ENCODE data around the gene ENG. TPM values are rescaled to one million over a fixed set of nuclear protein-coding genes. Genes with fewer than 3 reads are reported as not detected.

Gene ENG
- total and polyA plus RNA-seq, 2 experiments from 2014 or later: 1.4 to 2.6 TPM

GRCh38 chr9:127878652-127879390, 24.4 kb upstream of the ENG start:
- Histone ChIP-seq H3K9me2 (ENCODE audit: insufficient read depth) (no peaks in the 10 kb centered on the region), H2AFZ (no peak overlapping the region), H4K20me1 (replicated peaks; ENCODE audit: insufficient read depth) (no peaks in the 10 kb centered on the region), H3K4me2 (peak overlapping the region; percentile 92; the same call in 1 of the 2 replicates), H3K36me3 (ENCODE audit: insufficient read depth) (no peaks in the 10 kb centered on the region), H3F3A (replicated peaks; ENCODE audit: low read depth) (peaks cover 19% of the 10 kb centered on the region; the same call in 1 of the 2 replicates), H3K4me1 (ENCODE audit: insufficient read depth) (peaks cover 5% of the 10 kb centered on the region), H3K79me2 (replicated peaks; ENCODE audit: insufficient read depth) (no peaks in the 10 kb centered on the region), H3K27me3 (ENCODE audit: insufficient read depth) (0 out of 2 replicates have a peak, but pooled peaks cover 6% of the 10 kb centered on the region), H3K4me3 (no peak overlapping the region), H3K27ac (ENCODE audit: low read depth) (no peak overlapping the region)
- H3K9me3 Mint-ChIP-seq: no peaks in the 10 kb centered on the region
- no peak overlapping the region for H3K27ac Mint-ChIP-seq
- no peak for DNase-seq (ENCODE audit: low spot score)
- peak overlapping the region; percentile 81; the same call in 2 of the 3 replicates for H3K4me3 Mint-ChIP-seq
- ATAC-seq: no peak
- no peaks in the 10 kb centered on the region for H3K36me3 Mint-ChIP-seq (ENCODE audit: low read depth)
- H3K27me3 Mint-ChIP-seq (ENCODE audit: insufficient read depth, low read depth, poor library complexity): peaks cover 27% of the 10 kb centered on the region
- H3K4me1 Mint-ChIP-seq: peaks cover 15% of the 10 kb centered on the region
- TF ChIP-seq JUNB (IDR thresholded peaks at IDR 0.05; ENCODE audit: unreplicated experiment): no peak
- TF ChIP-seq CREB1 (CRISPR knock-in tag; IDR thresholded peaks at IDR 0.05; ENCODE audit: low read depth): no peak
- no peak for TF ChIP-seq ZNF331 (CRISPR knock-in tag; IDR thresholded peaks at IDR 0.05; ENCODE audit: low read depth)
- TF ChIP-seq EZH2 (IDR thresholded peaks at IDR 0.05; ENCODE audit: low read depth, unreplicated experiment): no peak
- no peak for TF ChIP-seq ZNF114 (CRISPR knock-in tag; IDR thresholded peaks at IDR 0.05)
- TF ChIP-seq, protein P1, sequence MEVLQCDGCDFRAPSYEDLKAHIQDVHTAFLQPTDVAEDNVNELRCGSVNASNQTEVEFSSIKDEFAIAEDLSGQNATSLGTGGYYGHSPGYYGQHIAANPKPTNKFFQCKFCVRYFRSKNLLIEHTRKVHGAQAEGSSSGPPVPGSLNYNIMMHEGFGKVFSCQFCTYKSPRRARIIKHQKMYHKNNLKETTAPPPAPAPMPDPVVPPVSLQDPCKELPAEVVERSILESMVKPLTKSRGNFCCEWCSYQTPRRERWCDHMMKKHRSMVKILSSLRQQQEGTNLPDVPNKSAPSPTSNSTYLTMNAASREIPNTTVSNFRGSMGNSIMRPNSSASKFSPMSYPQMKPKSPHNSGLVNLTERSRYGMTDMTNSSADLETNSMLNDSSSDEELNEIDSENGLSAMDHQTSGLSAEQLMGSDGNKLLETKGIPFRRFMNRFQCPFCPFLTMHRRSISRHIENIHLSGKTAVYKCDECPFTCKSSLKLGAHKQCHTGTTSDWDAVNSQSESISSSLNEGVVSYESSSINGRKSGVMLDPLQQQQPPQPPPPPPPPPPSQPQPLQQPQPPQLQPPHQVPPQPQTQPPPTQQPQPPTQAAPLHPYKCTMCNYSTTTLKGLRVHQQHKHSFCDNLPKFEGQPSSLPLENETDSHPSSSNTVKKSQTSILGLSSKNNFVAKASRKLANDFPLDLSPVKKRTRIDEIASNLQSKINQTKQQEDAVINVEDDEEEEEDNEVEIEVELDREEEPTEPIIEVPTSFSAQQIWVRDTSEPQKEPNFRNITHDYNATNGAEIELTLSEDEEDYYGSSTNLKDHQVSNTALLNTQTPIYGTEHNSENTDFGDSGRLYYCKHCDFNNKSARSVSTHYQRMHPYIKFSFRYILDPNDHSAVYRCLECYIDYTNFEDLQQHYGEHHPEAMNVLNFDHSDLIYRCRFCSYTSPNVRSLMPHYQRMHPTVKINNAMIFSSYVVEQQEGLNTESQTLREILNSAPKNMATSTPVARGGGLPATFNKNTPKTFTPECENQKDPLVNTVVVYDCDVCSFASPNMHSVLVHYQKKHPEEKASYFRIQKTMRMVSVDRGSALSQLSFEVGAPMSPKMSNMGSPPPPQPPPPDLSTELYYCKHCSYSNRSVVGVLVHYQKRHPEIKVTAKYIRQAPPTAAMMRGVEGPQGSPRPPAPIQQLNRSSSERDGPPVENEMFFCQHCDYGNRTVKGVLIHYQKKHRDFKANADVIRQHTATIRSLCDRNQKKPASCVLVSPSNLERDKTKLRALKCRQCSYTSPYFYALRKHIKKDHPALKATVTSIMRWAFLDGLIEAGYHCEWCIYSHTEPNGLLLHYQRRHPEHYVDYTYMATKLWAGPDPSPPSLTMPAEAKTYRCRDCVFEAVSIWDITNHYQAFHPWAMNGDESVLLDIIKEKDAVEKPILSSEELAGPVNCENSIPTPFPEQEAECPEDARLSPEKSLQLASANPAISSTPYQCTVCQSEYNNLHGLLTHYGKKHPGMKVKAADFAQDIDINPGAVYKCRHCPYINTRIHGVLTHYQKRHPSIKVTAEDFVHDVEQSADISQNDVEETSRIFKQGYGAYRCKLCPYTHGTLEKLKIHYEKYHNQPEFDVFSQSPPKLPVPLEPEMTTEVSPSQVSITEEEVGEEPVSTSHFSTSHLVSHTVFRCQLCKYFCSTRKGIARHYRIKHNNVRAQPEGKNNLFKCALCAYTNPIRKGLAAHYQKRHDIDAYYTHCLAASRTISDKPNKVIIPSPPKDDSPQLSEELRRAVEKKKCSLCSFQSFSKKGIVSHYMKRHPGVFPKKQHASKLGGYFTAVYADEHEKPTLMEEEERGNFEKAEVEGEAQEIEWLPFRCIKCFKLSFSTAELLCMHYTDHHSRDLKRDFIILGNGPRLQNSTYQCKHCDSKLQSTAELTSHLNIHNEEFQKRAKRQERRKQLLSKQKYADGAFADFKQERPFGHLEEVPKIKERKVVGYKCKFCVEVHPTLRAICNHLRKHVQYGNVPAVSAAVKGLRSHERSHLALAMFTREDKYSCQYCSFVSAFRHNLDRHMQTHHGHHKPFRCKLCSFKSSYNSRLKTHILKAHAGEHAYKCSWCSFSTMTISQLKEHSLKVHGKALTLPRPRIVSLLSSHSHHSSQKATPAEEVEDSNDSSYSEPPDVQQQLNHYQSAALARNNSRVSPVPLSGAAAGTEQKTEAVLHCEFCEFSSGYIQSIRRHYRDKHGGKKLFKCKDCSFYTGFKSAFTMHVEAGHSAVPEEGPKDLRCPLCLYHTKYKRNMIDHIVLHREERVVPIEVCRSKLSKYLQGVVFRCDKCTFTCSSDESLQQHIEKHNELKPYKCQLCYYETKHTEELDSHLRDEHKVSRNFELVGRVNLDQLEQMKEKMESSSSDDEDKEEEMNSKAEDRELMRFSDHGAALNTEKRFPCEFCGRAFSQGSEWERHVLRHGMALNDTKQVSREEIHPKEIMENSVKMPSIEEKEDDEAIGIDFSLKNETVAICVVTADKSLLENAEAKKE (CRISPR knock-in tag; IDR thresholded peaks at IDR 0.05): no peak
- no peak for TF ChIP-seq NANOG (IDR thresholded peaks at IDR 0.05; ENCODE audit: borderline replicate concordance)
- TF ChIP-seq, protein P2, sequence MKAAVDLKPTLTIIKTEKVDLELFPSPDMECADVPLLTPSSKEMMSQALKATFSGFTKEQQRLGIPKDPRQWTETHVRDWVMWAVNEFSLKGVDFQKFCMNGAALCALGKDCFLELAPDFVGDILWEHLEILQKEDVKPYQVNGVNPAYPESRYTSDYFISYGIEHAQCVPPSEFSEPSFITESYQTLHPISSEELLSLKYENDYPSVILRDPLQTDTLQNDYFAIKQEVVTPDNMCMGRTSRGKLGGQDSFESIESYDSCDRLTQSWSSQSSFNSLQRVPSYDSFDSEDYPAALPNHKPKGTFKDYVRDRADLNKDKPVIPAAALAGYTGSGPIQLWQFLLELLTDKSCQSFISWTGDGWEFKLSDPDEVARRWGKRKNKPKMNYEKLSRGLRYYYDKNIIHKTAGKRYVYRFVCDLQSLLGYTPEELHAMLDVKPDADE (IDR thresholded peaks at IDR 0.05): no peak
- TF ChIP-seq, protein P3, sequence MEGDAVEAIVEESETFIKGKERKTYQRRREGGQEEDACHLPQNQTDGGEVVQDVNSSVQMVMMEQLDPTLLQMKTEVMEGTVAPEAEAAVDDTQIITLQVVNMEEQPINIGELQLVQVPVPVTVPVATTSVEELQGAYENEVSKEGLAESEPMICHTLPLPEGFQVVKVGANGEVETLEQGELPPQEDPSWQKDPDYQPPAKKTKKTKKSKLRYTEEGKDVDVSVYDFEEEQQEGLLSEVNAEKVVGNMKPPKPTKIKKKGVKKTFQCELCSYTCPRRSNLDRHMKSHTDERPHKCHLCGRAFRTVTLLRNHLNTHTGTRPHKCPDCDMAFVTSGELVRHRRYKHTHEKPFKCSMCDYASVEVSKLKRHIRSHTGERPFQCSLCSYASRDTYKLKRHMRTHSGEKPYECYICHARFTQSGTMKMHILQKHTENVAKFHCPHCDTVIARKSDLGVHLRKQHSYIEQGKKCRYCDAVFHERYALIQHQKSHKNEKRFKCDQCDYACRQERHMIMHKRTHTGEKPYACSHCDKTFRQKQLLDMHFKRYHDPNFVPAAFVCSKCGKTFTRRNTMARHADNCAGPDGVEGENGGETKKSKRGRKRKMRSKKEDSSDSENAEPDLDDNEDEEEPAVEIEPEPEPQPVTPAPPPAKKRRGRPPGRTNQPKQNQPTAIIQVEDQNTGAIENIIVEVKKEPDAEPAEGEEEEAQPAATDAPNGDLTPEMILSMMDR (conservative IDR thresholded peaks at IDR 0.05; ENCODE audit: low read depth in 2 of 2): no peak
- no peak for TF ChIP-seq EZH2phosphoT487 (IDR thresholded peaks at IDR 0.05; ENCODE audit: unreplicated experiment)

Data from GM23338 (cell line).